ENCODE results near the gene ABCA2. TPM values are rescaled to one million over a fixed set of nuclear protein-coding genes. Genes with fewer than 3 reads are reported as not detected.

The ABCA2 gene
- total and polyA plus RNA-seq, 9 of the 15 experiments (the other 6 are each of a cell fraction or from before 2014, with no cell fraction given), result 0.69 to 16.3 (median 6.1) TPM; not detected in 2

DNA sequence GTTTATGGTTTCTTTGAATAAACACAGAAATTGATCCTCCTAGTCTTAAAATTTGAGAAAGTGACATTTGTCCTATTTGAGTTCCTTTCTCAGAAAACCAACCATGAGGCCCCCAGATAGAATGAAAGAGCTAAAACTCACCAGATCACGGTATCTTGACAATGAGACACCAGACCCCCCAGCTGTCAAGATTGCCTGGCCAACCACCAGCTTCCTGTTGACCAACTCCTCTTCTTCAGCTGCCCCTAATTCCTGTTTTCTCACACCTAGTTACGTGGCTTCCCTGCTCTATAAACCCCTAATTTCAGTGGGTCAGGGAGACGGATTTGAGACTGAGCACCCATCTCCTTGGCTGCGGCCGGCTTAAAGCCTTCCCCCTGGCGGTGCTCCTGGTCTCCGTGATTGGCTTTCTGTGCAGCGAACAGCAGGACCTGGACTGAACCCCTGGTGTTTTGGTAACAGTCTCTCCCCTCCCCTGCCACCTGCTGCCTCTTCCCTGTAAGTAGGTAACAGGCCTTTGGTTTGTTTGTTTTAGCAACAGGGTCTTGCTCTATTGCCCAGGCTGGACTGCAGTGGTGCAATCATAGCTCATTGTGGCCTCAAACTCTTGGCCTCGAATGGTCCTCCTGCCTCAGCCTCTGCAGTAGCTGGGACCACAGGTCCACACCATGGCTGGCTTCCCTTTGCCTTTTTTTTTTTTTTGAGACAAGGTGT lies 30.6 kb upstream of the ABCA2 start:
- POLR2A ChIA-PET, result interaction anchor here (0.6 to 1.9 kb wide), 6 partner anchors 9 to 100 kb away, joined by 3 to 7 read pairs (median 3); partner anchors contain the start of gene FUT7
- Histone ChIP-seq H3K9ac (ENCODE audit: insufficient read depth in 1 of 2, low read depth in 2 of 2, low read length in 2 of 2) (peak overlapping the region in 1 of 2 experiments; percentile 35; a peak in 1 of 4 replicates), H3K27ac (ENCODE audit: extremely low read depth, low read depth, low read length) (no peak overlapping the region), H3K36me3 (ENCODE audit: control insufficient read depth, insufficient read depth, low read length) (peaks cover 3% of the 10 kb centered on the region; the same call in 1 of the 3 replicates), H3K79me2 (ENCODE audit: control insufficient read depth, insufficient read depth, low read length) (no peaks in the 10 kb centered on the region), H3K4me1 (replicated peaks in 1 of 2; ENCODE audit: control insufficient read depth in 2 of 2, insufficient read depth in 2 of 2, low read length in 2 of 2) (peaks cover 0 to 35% of the 10 kb centered on the region in 2 experiments; a peak in 2 of 5 replicates), H2AFZ (ENCODE audit: low read depth, low read length) (no peak overlapping the region), H3K9me1 (ENCODE audit: control insufficient read depth, insufficient read depth, low read length) (no peaks in the 10 kb centered on the region), H3K9me3 (replicated peaks; ENCODE audit: control insufficient read depth, insufficient read depth, low read depth, low read length) (no peaks in the 10 kb centered on the region), H4K20me1 (replicated peaks; ENCODE audit: control insufficient read depth, insufficient read depth, low read length) (peaks cover 2% of the 10 kb centered on the region), H3K4me2 (ENCODE audit: insufficient read depth, low read length) (no peak overlapping the region), H3K27me3 (ENCODE audit: control insufficient read depth in 2 of 2, insufficient read depth in 2 of 2, low read length in 2 of 2) (no peaks in the 10 kb centered on the region), H3K4me3 (no peak overlapping the region)
- FAIRE-seq (no peak), ATAC-seq (no peak), DNase-seq (ENCODE audit: extremely low read depth in 1 of 4, low spot score in 3 of 4) (no peak)
- TF ChIP-seq BCOR (IDR thresholded peaks at IDR 0.05) (0 out of 2 replicates have a peak, but pooled peaks have one; percentile 26), ESRRA (IDR thresholded peaks at IDR 0.05; ENCODE audit: borderline replicate concordance, low read depth) (no peak), ZNF121 (CRISPR knock-in tag; conservative IDR thresholded peaks at IDR 0.05) (peak; percentile 98), CC2D1A (IDR thresholded peaks at IDR 0.05) (no peak), BRF1 (IDR thresholded peaks at IDR 0.05; ENCODE audit: borderline replicate concordance, extremely low read depth, insufficient read length) (no peak)
- TF ChIP-seq, protein P1, sequence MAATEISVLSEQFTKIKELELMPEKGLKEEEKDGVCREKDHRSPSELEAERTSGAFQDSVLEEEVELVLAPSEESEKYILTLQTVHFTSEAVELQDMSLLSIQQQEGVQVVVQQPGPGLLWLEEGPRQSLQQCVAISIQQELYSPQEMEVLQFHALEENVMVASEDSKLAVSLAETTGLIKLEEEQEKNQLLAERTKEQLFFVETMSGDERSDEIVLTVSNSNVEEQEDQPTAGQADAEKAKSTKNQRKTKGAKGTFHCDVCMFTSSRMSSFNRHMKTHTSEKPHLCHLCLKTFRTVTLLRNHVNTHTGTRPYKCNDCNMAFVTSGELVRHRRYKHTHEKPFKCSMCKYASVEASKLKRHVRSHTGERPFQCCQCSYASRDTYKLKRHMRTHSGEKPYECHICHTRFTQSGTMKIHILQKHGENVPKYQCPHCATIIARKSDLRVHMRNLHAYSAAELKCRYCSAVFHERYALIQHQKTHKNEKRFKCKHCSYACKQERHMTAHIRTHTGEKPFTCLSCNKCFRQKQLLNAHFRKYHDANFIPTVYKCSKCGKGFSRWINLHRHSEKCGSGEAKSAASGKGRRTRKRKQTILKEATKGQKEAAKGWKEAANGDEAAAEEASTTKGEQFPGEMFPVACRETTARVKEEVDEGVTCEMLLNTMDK (IDR thresholded peaks at IDR 0.05; ENCODE audit: borderline replicate concordance, insufficient read depth, low read depth, low read length, poor library complexity, severe bottlenecking), result peak; percentile 34
- in situ Hi-C loops (cut with MboI) (no loop called here), intact Hi-C loops (cut with micrococcal nuclease) (no loop called here)
- WGBS (ENCODE audit: insufficient coverage, low coverage, missing lambda C conversion rate), result 43% methylated on average over 9 of the region's 9 CpGs
- no TSS peak for BruUV-seq (replicated peaks)
- CTCF ChIA-PET (ENCODE audit: low intra/inter-chr PET ratio), result no interaction called here
